Measurements from ENCODE around the gene ZNFX1.

ZNFX1 gene

DNA sequence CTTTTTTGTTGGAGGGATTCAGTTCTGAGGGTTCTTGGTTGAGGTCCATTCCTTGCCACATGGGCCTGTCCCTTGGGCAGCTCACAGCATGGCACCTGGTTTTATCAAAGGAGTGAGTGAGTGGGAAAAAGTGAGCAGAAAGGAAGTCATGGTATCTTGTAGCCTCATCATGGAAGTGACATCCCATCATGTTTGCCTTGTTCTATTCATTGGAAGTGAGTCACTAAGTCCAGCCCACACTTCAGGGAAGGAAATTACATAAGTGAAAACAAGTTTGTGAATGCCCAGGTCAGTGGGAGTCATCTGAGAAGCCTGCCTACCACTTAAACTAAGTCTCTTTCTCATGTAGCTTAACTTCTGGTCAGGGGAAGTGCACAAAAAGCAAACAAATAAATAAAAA, 32.8 kb upstream of the ZNFX1 start:
- no peaks in the 10 kb centered on the region for H3K79me2 ChIP-seq (ENCODE audit: low read length)
- TF ChIP-seq, protein P1, sequence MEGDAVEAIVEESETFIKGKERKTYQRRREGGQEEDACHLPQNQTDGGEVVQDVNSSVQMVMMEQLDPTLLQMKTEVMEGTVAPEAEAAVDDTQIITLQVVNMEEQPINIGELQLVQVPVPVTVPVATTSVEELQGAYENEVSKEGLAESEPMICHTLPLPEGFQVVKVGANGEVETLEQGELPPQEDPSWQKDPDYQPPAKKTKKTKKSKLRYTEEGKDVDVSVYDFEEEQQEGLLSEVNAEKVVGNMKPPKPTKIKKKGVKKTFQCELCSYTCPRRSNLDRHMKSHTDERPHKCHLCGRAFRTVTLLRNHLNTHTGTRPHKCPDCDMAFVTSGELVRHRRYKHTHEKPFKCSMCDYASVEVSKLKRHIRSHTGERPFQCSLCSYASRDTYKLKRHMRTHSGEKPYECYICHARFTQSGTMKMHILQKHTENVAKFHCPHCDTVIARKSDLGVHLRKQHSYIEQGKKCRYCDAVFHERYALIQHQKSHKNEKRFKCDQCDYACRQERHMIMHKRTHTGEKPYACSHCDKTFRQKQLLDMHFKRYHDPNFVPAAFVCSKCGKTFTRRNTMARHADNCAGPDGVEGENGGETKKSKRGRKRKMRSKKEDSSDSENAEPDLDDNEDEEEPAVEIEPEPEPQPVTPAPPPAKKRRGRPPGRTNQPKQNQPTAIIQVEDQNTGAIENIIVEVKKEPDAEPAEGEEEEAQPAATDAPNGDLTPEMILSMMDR (IDR thresholded peaks at IDR 0.05; ENCODE audit: low read length), result no peak
- TF ChIP-seq EZH2phosphoT487 (IDR thresholded peaks at IDR 0.05; ENCODE audit: low read length) (no peak), EZH2 (optimal IDR thresholded peaks at IDR 0.05; ENCODE audit: low read depth, low read length) (no peak)

DNA sequence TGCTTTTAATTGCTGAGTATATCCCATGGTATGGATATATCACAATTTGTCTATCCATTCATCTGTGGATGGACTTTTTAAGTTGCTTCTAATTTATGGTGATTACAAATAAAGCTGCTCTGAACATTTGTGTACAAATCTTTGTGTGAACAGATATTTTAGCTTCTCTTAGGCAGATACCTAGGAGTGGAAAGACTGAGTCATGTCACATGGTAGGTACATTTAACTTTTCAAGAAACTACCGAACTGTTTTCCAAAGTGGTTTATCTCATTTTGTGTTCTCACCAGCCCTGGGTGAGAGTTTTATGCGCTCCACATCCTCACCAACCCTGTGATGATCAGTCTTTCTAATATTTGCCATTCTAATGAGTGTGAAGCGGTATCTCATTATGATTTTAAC, 31.0 kb upstream of the ZNFX1 start:
- no peaks in the 10 kb centered on the region for H3F3A ChIP-seq (ENCODE audit: insufficient read depth, low read length)
- no peak overlapping the region for H2AFZ ChIP-seq (ENCODE audit: low read length)
- H3K4me3 ChIP-seq (ENCODE audit: low read length), result no peak overlapping the region
- peaks cover 2% of the 10 kb centered on the region for H3K4me1 ChIP-seq (ENCODE audit: low read length)
- H3K36me3 ChIP-seq (replicated peaks; ENCODE audit: insufficient read depth, low read length), result no peaks in the 10 kb centered on the region
- H3K27ac ChIP-seq (ENCODE audit: low read length), result no peak overlapping the region
- H3K79me2 ChIP-seq (ENCODE audit: low read length), result no peaks in the 10 kb centered on the region
- H3K9me2 ChIP-seq (replicated peaks; ENCODE audit: insufficient read depth, low read length), result no peaks in the 10 kb centered on the region
- no peak overlapping the region for H3K4me2 ChIP-seq (ENCODE audit: low read depth, low read length)
- no peak for DNase-seq
- H3K27me3 ChIP-seq (replicated peaks; ENCODE audit: insufficient read depth, low read length), result no peaks in the 10 kb centered on the region
- TF ChIP-seq EZH2phosphoT487 (IDR thresholded peaks at IDR 0.05; ENCODE audit: low read length), result no peak
- TF ChIP-seq, protein P1 (IDR thresholded peaks at IDR 0.05; ENCODE audit: low read length), result no peak
- no peak for TF ChIP-seq EZH2 (optimal IDR thresholded peaks at IDR 0.05; ENCODE audit: low read depth, low read length)
- no peaks in the 10 kb centered on the region for H3K9me3 ChIP-seq (replicated peaks; ENCODE audit: insufficient read depth, low read length)
- H4K20me1 ChIP-seq (ENCODE audit: insufficient read depth, low read length), result no peaks in the 10 kb centered on the region
- H3K9ac ChIP-seq (ENCODE audit: low read length), result no peak overlapping the region

More for the DNA sequence above, 32.8 kb upstream of the ZNFX1 start:
- H3K9me2 ChIP-seq (replicated peaks; ENCODE audit: insufficient read depth, low read length), result no peaks in the 10 kb centered on the region
- no peak overlapping the region for H3K27ac ChIP-seq (ENCODE audit: low read length)
- H3F3A ChIP-seq (ENCODE audit: insufficient read depth, low read length), result no peaks in the 10 kb centered on the region
- H3K36me3 ChIP-seq (replicated peaks; ENCODE audit: insufficient read depth, low read length), result no peaks in the 10 kb centered on the region
- H3K9me3 ChIP-seq (replicated peaks; ENCODE audit: insufficient read depth, low read length), result no peaks in the 10 kb centered on the region
- DNase-seq, result no peak
- no peak overlapping the region for H2AFZ ChIP-seq (ENCODE audit: low read length)
- no peak overlapping the region for H3K4me2 ChIP-seq (ENCODE audit: low read depth, low read length)
- no peak overlapping the region for H3K4me3 ChIP-seq (ENCODE audit: low read length)
- H3K27me3 ChIP-seq (replicated peaks; ENCODE audit: insufficient read depth, low read length), result no peaks in the 10 kb centered on the region
- H3K9ac ChIP-seq (ENCODE audit: low read length), result no peak overlapping the region
- no peaks in the 10 kb centered on the region for H3K4me1 ChIP-seq (ENCODE audit: low read length)
- H4K20me1 ChIP-seq (ENCODE audit: insufficient read depth, low read length), result no peaks in the 10 kb centered on the region

DNA sequence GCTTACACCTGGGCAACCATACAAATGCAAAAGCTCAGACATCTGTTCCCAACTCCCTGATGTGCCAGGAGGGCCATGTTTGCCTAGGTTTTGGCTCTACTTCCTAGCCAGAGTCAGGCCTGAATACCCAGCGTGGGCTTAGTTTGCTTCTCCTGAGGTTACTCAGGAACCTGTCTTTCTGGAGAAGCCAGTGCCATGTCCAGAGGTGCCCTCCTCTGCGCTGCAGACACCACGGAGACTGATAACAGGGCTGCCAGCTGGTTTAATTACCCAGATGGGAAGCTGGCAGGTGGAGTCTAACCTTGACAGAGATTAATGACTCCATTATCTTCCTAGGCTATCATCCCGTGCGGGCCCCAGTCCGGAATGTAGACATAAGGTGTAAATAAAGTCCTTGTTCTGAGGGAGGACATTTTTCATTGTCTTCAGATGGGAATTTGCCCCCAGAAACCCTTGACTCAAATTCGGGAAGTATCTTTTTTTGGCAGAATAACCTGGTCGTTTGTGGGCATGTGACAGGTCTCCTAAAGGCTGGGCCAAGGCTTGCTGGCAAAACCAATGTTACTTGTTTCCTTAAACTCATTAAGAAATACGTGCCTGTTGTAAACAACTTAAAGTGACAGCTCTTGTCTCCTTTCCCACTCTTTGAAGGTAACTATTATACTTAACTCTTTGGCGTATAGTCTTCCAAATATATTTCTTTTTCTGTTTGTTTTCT, 29.2 kb upstream of the ZNFX1 start:
- Histone ChIP-seq H3K4me2 (ENCODE audit: low read depth, low read length) (no peak overlapping the region), H2AFZ (ENCODE audit: low read length) (no peak overlapping the region), H3K9me3 (replicated peaks; ENCODE audit: insufficient read depth, low read length) (no peaks in the 10 kb centered on the region), H3F3A (ENCODE audit: insufficient read depth, low read length) (no peaks in the 10 kb centered on the region), H3K27me3 (replicated peaks; ENCODE audit: insufficient read depth, low read length) (no peaks in the 10 kb centered on the region), H3K27ac (ENCODE audit: low read length) (no peak overlapping the region), H3K4me3 (ENCODE audit: low read length) (no peak overlapping the region), H3K79me2 (ENCODE audit: low read length) (no peaks in the 10 kb centered on the region), H3K4me1 (ENCODE audit: low read length) (peaks cover 13% of the 10 kb centered on the region), H4K20me1 (ENCODE audit: insufficient read depth, low read length) (no peaks in the 10 kb centered on the region), H3K9me2 (replicated peaks; ENCODE audit: insufficient read depth, low read length) (no peaks in the 10 kb centered on the region), H3K9ac (ENCODE audit: low read length) (no peak overlapping the region), H3K36me3 (replicated peaks; ENCODE audit: insufficient read depth, low read length) (no peaks in the 10 kb centered on the region)
- DNase-seq, result no peak
- TF ChIP-seq, protein P1 (IDR thresholded peaks at IDR 0.05; ENCODE audit: low read length), result no peak
- TF ChIP-seq EZH2phosphoT487 (IDR thresholded peaks at IDR 0.05; ENCODE audit: low read length) (no peak), EZH2 (optimal IDR thresholded peaks at IDR 0.05; ENCODE audit: low read depth, low read length) (no peak)
